NCI-H1105 (cell line): Measurements from ENCODE around the gene PCDH17.

ENCODE experiments used
- DNase-seq: peaks from one replicate; lab custom pipeline; 2025; lab: John Stamatoyannopoulos, UW

Gene PCDH17, protein sequence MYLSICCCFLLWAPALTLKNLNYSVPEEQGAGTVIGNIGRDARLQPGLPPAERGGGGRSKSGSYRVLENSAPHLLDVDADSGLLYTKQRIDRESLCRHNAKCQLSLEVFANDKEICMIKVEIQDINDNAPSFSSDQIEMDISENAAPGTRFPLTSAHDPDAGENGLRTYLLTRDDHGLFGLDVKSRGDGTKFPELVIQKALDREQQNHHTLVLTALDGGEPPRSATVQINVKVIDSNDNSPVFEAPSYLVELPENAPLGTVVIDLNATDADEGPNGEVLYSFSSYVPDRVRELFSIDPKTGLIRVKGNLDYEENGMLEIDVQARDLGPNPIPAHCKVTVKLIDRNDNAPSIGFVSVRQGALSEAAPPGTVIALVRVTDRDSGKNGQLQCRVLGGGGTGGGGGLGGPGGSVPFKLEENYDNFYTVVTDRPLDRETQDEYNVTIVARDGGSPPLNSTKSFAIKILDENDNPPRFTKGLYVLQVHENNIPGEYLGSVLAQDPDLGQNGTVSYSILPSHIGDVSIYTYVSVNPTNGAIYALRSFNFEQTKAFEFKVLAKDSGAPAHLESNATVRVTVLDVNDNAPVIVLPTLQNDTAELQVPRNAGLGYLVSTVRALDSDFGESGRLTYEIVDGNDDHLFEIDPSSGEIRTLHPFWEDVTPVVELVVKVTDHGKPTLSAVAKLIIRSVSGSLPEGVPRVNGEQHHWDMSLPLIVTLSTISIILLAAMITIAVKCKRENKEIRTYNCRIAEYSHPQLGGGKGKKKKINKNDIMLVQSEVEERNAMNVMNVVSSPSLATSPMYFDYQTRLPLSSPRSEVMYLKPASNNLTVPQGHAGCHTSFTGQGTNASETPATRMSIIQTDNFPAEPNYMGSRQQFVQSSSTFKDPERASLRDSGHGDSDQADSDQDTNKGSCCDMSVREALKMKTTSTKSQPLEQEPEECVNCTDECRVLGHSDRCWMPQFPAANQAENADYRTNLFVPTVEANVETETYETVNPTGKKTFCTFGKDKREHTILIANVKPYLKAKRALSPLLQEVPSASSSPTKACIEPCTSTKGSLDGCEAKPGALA (N-terminal part only)

DNA sequence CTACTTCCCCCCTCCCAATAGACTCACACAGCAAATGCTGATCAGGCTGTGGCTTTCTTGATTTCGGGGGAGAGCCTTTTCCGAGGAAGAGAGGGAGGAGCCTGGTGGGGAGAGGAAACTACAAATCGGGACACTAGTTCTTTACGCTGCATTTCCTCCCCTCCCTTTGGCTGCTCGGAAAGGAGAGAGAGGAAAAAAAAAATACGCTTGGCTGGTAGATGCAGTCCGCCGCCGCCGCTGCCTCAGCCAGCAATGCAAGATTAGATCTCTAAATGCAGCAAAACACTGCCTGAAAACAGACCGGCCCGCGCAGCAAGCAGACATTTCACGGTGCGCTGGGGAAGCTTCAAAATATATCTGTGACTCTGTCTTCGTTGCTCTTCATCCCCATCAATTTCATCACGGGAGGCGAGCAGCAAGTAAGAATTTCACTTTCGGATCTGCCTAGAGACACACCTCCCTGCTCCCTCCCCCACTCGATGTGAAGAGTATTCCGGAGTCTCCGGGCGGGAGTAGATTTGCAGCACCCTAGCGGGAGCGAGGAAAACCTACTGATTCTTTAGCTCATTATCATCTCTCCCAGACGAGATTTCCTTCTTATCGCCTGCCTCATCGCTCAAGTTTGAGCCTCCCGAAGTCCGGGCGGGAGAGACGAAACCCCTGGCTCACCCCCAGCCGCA is at the start of gene PCDH17:
Gene PCDH17 (plus strand): TSS at position 149 of the 680 bp plus-strand sequence. CDS start 803 bp downstream, outside the sequence.
- DNase-seq, result no peak

DNA sequence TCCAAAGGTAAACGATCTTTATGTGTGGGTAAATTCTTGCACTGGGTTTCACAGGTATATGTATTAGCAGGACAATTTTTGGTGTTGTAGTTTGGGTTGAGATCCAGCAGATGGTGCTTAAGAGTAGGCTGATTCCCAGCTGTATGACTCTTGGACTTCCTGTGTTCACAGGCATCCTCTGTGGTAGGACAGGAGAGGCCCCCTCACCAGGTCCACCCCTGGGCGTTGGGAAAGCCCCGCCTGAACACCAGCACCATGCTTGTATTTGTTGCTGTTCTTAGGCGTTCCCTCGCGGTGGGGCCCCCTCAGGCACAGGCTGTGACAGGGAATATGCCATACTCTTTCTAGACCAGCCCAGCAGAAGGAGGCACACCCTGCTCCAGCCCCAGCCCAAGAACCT is 49.5 kb upstream of the PCDH17 start:
- DNase-seq, result no peak

DNA sequence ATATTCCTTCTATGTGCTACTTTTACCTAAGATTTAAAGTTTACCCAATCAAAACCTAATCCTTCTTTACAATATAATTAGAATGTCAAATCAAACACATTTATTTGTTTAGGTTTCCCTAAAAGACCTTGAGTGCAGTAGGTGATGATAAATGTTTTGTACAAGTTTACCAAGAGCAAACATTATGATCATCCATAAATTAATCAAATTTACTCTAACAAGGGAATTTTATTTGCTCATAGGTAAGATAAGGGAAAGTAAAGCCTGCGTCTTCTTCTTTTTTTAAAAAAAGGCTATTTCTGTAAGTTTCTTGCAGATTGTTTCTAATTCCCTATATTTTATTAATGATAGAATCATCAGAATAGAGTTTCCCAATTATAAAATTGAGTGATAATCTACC is 48.0 kb upstream of the PCDH17 start:
- DNase-seq, result no peak

DNA sequence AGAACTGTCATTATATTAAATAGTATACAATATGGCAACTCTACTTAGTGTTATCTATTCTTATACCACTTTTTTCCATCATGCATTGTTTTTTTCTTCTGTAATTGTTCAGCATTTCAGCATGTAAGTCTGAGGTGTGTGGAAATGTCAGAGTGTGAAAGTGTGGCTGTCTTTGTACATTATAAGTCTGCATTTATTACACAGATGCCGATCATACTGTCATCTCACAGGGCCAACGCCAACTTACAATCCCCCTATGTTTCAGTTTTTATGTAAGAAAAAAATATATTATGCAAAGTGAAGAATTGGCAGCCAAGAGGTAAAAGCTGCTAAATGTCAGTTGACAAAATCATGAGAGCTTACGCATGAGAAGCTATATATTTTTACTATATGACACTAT is 42.9 kb upstream of the PCDH17 start:
- no peak for DNase-seq

DNA sequence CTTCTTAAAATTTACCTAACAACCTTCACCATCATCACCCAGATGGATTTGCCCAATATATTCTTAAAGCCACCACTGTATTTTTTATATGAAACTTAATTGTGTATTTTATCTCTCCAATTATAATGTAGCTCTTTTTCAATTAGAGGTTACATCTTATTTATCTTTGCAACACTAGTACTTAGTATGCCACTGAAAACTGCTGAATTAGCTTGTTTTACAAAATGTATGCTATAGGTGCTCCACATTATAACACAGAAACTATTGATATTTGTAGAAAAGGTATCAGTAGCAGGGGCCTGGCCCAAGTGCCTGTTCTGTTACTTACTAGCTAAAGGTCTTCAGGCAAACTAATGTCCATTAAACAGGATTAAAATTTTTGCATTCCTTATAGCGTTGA is 35.8 kb upstream of the PCDH17 start:
- no peak for DNase-seq

DNA sequence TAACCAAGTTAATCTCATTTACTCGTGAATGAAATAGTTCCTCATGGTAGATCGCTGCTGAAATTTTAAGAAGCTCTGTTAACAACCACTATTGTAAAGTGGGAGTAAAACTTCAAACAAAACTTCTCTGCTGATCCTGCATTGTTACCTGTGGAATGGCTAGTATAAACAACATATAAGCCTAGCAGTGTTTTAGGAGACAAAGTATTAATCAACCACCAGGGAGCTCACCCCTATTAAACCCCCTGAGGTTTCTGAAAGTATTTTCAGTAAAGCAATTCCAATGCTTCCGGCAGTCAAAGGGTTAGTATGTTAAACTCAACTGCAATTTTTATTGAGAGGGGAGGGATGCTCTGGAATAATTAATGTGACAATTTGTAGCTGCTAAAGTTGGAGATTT is 30.0 kb upstream of the PCDH17 start:
- no peak for DNase-seq

DNA sequence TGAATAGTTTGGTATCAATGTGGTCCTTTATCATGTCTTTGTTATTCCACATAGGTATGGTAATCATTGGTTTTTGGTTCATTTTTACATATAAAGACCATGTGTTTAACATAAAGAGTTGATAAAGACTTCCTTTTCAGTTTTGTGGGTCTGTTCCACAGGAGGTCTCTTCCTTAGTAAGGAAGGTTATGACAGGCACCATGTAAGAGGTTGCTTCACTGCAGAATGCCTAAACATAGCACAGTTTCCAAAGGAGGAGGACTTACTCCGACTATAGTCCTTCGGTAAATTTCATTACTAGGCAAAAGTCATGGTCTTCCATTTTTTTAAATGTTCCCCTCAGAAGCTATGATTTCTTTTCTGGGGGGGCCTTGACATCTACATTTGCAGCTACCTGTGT is 27.1 kb upstream of the PCDH17 start:
- DNase-seq, result no peak

DNA sequence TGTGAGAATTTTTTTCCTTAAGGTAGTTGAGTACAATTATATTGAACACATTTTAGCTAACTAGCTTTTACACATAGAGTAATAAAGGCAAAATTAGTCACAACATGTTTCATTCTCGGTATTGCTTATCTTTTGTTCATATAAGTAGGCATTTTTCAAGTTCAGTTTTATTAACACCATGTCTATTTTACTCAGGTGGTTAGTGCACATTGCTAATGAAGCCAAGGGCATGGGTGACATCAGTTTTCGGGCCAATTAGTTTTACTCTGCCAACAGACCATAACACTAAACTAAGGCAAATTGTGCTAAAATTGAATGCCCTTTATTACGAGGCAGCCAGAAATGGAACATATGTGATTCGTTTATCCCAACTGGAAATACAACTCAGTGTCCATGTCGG is 19.6 kb upstream of the PCDH17 start:
- DNase-seq, result no peak

DNA sequence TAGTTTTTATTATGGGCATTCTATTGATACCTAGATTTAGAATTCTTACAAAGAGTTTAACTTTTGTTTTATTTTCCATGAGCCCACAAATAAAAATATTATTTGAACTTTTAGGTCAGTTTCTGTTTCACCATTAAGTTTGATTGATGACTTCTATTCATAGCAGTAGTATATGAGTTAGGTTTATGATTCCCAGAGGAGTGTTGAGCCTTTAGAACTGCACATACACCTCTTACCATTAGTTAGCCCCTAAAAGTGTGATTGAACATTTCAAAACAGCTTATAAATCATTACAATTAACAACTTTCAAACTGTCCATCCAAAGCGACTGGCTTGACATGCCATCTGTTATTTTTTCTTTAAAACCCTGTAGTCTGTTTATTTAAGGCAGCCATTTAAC is 19.0 kb upstream of the PCDH17 start:
- DNase-seq, result no peak

DNA sequence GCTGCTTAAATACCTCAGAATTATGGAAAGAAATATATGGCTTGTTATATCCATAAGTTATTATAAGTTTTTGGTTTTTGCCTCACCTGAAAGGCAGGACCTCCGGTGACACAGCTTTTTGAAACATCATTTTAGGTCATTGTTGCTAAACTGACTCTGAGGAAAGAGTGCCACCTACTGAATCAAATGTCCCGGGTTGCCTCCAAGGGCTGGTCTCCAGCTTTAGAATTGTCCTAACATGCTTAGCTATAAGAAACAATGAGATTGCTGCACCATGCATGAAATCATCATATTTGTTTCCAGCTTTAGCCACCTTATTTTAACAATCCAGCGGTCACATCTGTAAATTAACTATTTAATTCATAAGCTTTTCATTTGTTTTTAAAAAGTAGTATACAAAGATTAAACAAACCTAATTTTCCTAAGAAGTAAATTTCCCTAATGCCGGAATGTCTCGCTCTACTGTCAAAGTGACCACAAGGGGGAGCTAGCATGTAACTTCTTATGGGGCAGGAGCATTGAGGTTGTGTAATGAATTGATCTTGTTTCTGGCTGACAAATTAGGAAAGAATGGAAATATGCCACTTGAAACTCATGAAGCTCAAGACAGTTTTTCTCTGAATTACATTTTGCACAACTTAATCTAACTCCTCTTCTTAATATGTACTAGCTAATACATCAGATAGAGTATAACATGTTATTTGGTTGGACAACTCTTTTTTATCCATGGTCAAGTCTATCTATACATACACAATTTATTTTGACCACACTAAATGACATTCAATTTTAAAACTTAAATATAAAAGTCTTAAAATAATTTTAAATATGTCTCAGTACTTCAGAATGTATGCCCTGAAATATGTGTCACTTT is 6.7 kb upstream of the PCDH17 start:
- DNase-seq, result peak; percentile 55

DNA sequence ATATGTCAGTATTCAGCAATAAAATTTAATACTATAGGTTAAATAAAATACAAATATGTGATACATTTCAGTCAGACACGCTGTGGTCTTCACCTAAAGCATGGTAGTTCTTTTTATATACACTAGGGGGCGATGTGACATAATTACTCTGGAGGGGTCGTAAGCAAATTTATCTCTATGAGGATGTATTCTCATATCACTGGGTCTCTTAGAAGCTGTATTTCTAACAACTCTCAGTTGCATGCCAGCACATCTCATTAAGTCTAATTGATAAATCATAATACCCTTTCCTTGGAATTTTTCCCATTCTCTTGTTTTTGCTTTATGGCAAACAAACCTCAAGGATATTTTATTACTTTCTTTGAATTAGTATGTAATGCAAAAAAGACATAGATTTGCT is 3.9 kb upstream of the PCDH17 start:
- peak; percentile 49 for DNase-seq

DNA sequence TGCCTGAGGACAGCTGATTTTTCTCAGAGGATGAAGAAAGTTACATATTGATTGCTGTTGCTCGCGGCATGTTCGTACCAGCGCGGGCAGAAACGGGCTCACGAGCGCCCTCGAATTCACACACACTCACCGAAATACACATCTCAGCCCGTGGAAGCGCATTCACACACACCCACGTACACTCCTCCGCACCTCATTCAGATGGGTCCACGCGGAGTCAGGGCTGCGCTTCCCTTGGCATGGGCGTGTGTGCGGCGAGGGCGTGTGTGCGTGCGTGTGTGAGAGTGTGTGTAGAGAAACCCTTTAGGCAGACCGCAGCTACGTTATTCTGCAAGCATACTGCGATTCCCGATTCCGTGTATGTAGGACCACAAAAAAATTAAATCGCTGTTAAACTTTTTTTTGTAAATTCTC is 2.1 kb upstream of the PCDH17 start:
- DNase-seq, result no peak

DNA sequence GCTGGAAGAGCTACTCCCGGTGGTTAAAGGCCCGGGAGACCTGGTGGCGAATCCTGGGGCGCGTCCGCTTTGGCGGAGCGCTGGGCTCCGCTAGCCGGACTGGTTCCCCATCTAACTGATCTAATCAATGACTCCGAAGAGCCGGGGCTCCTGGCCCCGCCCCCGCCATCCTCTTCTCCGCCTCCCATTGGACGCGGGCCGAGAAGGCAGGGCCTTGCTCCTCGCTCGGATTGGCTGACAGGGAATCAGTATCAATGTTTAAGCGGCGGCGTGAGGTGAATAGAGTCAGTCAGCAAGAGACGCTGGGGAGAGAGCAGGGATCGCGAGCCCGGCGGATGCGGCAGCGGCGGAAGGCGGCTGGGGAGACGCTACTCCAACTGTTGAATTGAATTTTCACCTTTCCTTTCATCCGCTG is 1.7 kb upstream of the PCDH17 start:
- DNase-seq, result no peak

DNA sequence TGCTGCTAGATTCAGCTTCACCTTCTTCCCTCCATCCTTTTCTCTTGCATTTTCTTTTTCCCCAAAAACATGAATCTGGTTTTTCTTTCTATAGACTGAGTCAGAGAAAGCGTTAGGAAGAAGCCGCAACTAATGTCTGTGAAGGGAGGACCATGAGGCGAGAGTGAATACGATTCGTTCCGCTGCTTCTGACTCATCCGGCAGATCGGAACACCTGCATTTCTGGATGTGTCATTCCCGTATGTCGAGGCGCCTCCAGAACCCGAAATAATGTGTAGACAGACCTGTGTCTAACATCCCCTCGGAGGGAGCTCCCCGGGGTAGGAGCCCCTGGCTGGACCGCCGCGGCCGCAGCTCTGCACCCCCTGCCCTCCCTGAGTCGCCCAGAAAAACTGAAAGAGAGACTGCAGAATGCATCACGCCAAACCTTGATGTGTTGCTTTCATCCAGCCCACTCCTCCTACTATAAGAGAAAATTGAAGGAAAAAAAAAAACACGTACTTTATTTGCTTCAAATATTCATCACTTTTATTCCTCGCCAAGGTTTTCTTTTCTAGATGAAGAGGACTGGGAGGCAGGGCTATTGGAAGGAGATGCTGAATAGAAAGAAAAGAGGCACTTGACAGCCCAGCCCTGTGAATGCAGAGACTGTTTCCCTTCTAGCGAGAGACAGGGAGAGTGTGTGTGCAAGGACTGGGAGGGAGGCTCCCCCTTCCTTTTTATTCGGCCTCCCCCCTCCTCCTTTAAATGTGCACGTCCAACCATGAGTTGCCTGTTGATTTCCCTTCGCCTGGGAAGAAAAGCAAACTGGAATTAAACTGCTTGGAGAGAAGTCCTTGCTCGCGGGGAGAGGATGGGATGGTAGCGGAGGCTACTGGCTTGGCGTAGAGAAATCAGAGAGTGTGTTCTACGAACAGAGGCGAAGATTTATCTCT is 616 bp upstream of the PCDH17 start:
- DNase-seq, result no peak

DNA sequence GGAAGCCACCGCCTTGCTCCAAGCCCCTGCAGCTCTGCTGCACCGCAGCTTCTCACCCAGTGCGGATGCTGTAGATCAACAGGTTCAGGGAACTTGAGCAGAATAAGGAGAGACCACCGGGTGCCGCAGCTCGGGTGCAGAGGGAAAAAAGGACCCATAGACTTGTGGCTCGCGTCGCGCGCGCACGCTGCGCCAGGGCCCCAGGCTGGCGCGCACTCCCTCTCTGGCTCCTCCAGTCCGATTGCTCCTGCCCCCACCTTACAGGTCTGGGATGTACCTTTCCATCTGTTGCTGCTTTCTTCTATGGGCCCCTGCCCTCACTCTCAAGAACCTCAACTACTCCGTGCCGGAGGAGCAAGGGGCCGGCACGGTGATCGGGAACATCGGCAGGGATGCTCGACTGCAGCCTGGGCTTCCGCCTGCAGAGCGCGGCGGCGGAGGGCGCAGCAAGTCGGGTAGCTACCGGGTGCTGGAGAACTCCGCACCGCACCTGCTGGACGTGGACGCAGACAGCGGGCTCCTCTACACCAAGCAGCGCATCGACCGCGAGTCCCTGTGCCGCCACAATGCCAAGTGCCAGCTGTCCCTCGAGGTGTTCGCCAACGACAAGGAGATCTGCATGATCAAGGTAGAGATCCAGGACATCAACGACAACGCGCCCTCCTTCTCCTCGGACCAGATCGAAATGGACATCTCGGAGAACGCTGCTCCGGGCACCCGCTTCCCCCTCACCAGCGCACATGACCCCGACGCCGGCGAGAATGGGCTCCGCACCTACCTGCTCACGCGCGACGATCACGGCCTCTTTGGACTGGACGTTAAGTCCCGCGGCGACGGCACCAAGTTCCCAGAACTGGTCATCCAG is 964 bp downstream of the PCDH17 start:
- DNase-seq, result no peak

DNA sequence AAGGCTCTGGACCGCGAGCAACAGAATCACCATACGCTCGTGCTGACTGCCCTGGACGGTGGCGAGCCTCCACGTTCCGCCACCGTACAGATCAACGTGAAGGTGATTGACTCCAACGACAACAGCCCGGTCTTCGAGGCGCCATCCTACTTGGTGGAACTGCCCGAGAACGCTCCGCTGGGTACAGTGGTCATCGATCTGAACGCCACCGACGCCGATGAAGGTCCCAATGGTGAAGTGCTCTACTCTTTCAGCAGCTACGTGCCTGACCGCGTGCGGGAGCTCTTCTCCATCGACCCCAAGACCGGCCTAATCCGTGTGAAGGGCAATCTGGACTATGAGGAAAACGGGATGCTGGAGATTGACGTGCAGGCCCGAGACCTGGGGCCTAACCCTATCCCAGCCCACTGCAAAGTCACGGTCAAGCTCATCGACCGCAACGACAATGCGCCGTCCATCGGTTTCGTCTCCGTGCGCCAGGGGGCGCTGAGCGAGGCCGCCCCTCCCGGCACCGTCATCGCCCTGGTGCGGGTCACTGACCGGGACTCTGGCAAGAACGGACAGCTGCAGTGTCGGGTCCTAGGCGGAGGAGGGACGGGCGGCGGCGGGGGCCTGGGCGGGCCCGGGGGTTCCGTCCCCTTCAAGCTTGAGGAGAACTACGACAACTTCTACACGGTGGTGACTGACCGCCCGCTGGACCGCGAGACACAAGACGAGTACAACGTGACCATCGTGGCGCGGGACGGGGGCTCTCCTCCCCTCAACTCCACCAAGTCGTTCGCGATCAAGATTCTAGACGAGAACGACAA is 1.8 kb downstream of the PCDH17 start:
- no peak for DNase-seq

DNA sequence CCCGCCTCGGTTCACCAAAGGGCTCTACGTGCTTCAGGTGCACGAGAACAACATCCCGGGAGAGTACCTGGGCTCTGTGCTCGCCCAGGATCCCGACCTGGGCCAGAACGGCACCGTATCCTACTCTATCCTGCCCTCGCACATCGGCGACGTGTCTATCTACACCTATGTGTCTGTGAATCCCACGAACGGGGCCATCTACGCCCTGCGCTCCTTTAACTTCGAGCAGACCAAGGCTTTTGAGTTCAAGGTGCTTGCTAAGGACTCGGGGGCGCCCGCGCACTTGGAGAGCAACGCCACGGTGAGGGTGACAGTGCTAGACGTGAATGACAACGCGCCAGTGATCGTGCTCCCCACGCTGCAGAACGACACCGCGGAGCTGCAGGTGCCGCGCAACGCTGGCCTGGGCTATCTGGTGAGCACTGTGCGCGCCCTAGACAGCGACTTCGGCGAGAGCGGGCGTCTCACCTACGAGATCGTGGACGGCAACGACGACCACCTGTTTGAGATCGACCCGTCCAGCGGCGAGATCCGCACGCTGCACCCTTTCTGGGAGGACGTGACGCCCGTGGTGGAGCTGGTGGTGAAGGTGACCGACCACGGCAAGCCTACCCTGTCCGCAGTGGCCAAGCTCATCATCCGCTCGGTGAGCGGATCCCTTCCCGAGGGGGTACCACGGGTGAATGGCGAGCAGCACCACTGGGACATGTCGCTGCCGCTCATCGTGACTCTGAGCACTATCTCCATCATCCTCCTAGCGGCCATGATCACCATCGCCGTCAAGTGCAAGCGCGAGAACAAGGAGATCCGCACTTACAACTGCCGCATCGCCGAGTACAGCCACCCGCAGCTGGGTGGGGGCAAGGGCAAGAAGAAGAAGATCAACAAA is 2.6 kb downstream of the PCDH17 start:
- no peak for DNase-seq
